Keratinocyte (primary cell): ENCODE data around the gene SAFB2. TPM values are rescaled to one million over a fixed set of nuclear protein-coding genes. Genes with fewer than 3 reads are reported as not detected.

Experiments used
- DNase-seq: peaks from one replicate; pipeline ENCODE4 v3.0.0-alpha.2; 2011; ENCODE audit warnings: low read depth, missing footprints, low spot score
- FAIRE-seq: peaks from 2 replicates; lab custom pipeline; 2011; peaks lifted over from hg19 to GRCh38; lab: Jason Lieb, UNC
- H2AFZ ChIP-seq: 2 replicates; pipeline ENCODE4 v1.6.0; 2012; ENCODE audit warnings: low read length, control low read depth, inconsistent platforms; ENCODE audit not compliant: control insufficient read depth
- H3K27ac ChIP-seq: 2 replicates; pipeline ENCODE4 v1.5.1; 2011; ENCODE audit warnings: low read length; ENCODE audit not compliant: control insufficient read depth, insufficient read depth
- H3K27me3 ChIP-seq: 3 replicates; pipeline ENCODE4 v1.6.0; 2011; ENCODE audit warnings: low read length; ENCODE audit not compliant: control insufficient read depth, insufficient read depth; ENCODE audit errors: extremely low read depth
- H3K36me3 ChIP-seq, 2 experiments: 2 replicates in 1 of 2; 3 replicates in 1 of 2; pipeline ENCODE4 v1.5.1; 2011; ENCODE audit warnings: low read length in 2 of 2, mild to moderate bottlenecking in 1 of 2; ENCODE audit not compliant: control insufficient read depth in 2 of 2, insufficient read depth in 2 of 2; ENCODE audit errors: extremely low read depth in 1 of 2
- H3K4me1 ChIP-seq: 3 replicates; pipeline ENCODE4 v1.5.1; 2011; ENCODE audit warnings: low read length; ENCODE audit not compliant: control insufficient read depth, insufficient read depth; ENCODE audit errors: extremely low read depth
- H3K4me2 ChIP-seq: 3 replicates; pipeline ENCODE4 v1.6.0; 2011; ENCODE audit warnings: low read depth, low read length; ENCODE audit not compliant: control insufficient read depth, insufficient read depth; ENCODE audit errors: extremely low read depth
- H3K4me3 ChIP-seq, 3 experiments: fragments of 200-600 bp in 1 of 3; sonication (generic) in 1 of 3; 2 replicates in 2 of 3; 3 replicates in 1 of 3; pipeline ENCODE4 v1.5.1; 2011 to 2016; ENCODE audit warnings: low read length in 3 of 3, mild to moderate bottlenecking in 3 of 3, control low read depth in 2 of 3, inconsistent platforms in 1 of 3, low read depth in 1 of 3, mixed read lengths in 1 of 3, mixed run types in 1 of 3, moderate library complexity in 1 of 3; ENCODE audit not compliant: control insufficient read depth in 2 of 3, insufficient read depth in 2 of 3; ENCODE audit errors: extremely low read depth in 1 of 3
- H3K79me2 ChIP-seq: 2 replicates; pipeline ENCODE4 v1.6.0; 2012; ENCODE audit warnings: low read length; ENCODE audit not compliant: control insufficient read depth, insufficient read depth
- H3K9ac ChIP-seq: 3 replicates; pipeline ENCODE4 v1.6.0; 2011; ENCODE audit warnings: low read length; ENCODE audit not compliant: control insufficient read depth, insufficient read depth; ENCODE audit errors: extremely low read depth
- H3K9me1 ChIP-seq: 3 replicates; pipeline ENCODE4 v1.6.0; 2011; ENCODE audit warnings: low read length; ENCODE audit not compliant: control insufficient read depth, insufficient read depth; ENCODE audit errors: extremely low read depth
- H3K9me3 ChIP-seq: 2 replicates; pipeline ENCODE4 v1.5.1; 2012; ENCODE audit warnings: low read depth, low read length; ENCODE audit not compliant: control insufficient read depth
- H4K20me1 ChIP-seq: 3 replicates; pipeline ENCODE4 v1.6.0; 2011; ENCODE audit warnings: low read length; ENCODE audit not compliant: control insufficient read depth, insufficient read depth; ENCODE audit errors: extremely low read depth
- CTCF ChIP-seq, 3 experiments: IDR thresholded peaks in 1 of 3; conservative IDR thresholded peaks in 1 of 3; optimal IDR thresholded peaks in 1 of 3; 2 replicates in 2 of 3; 3 replicates in 1 of 3; pipeline versions ENCODE3 to v1.5.1; 2011; ENCODE audit warnings: low read length in 3 of 3, mild to moderate bottlenecking in 3 of 3, moderate library complexity in 2 of 3, control low read depth in 1 of 3, inconsistent platforms in 1 of 3; ENCODE audit not compliant: insufficient read depth in 2 of 3; ENCODE audit errors: extremely low read depth in 1 of 3
- EZH2 ChIP-seq: IDR thresholded peaks from one replicate; pipeline ENCODE4 v1.6.1; 2012; ENCODE audit warnings: inconsistent platforms, mild to moderate bottlenecking, low read length, moderate library complexity
- dilution Hi-C: fragments of 300-500 bp; cut with MboI; formaldehyde crosslinking; loops from one replicate; pipeline ENCODE4 v1.7.0; 2020; ENCODE audit warnings: low sequenced_read_pairs; ENCODE audit not compliant: extremely low pct_ligation_motif_present
- polyA plus RNA-seq, 5 experiments: library from polyadenylated mRNA; depleted of rRNA in 3 of 5; stranded (reverse) in 3 of 5; stranded (forward) in 1 of 5; unstranded in 1 of 5; fragments of >200 nt; gene quantifications; 1 replicate in 1 of 5; 2 replicates in 3 of 5; 3 replicates in 1 of 5; pipeline versions ENCODE4 v1.2.1 to v1.2.3, GENCODE V29; 2011 to 2012; ENCODE audit warnings: missing spikeins in 2 of 5, low read depth in 1 of 5, low replicate concordance in 1 of 5

Gene SAFB2
- polyA plus RNA-seq, 1 donor (not counting 4 experiments of a cell fraction or from before 2014, with no cell fraction given) = 15.3 TPM

GRCh38 chr19:5628461-5628860, 5.9 kb upstream of the SAFB2 start:
- no peak overlapping the region for H3K4me3 ChIP-seq
- peaks cover 13% of the 10 kb centered on the region for H3K4me1 ChIP-seq
- no peaks in the 10 kb centered on the region for H3K9me1 ChIP-seq
- FAIRE-seq = no peak
- no peaks in the 10 kb centered on the region for H3K9me3 ChIP-seq
- dilution Hi-C loops = no loop called here
- no peak overlapping the region for H3K27ac ChIP-seq
- TF ChIP-seq CTCF (optimal IDR thresholded peaks at IDR 0.05 in 1 of 3, IDR thresholded peaks at IDR 0.05 in 1 of 3, conservative IDR thresholded peaks at IDR 0.05 in 1 of 3; ENCODE audit: extremely low read depth in 1 of 3, insufficient read depth in 2 of 3, low read length in 3 of 3) = no peak
- TF ChIP-seq EZH2 = no peak
- DNase-seq = no peak
- H3K79me2 ChIP-seq = peaks cover 98% of the 10 kb centered on the region
- peaks cover 43% of the 10 kb centered on the region for H4K20me1 ChIP-seq
- H3K27me3 ChIP-seq = no peaks in the 10 kb centered on the region
- H2AFZ ChIP-seq = no peak overlapping the region
- no peak overlapping the region for H3K4me2 ChIP-seq
- no peak overlapping the region for H3K9ac ChIP-seq
- H3K36me3 ChIP-seq = peaks cover 19 to 55% of the 10 kb centered on the region in 2 experiments

GRCh38 chr19:5627395-5627904, 4.9 kb upstream of the SAFB2 start:
- dilution Hi-C loops = no loop called here
- H3K4me2 ChIP-seq = no peak overlapping the region
- H3K9ac ChIP-seq = no peak overlapping the region
- H3K36me3 ChIP-seq = peaks cover 19 to 55% of the 10 kb centered on the region in 2 experiments
- no peak overlapping the region for H3K4me3 ChIP-seq
- H3K79me2 ChIP-seq = peaks cover 94% of the 10 kb centered on the region
- peaks cover 13% of the 10 kb centered on the region for H3K4me1 ChIP-seq
- H3K27ac ChIP-seq = no peak overlapping the region
- TF ChIP-seq CTCF (optimal IDR thresholded peaks at IDR 0.05 in 1 of 3, IDR thresholded peaks at IDR 0.05 in 1 of 3, conservative IDR thresholded peaks at IDR 0.05 in 1 of 3; ENCODE audit: extremely low read depth in 1 of 3, insufficient read depth in 2 of 3, low read length in 3 of 3) = no peak
- no peak for TF ChIP-seq EZH2
- H3K9me3 ChIP-seq = no peaks in the 10 kb centered on the region
- no peaks in the 10 kb centered on the region for H3K27me3 ChIP-seq
- no peaks in the 10 kb centered on the region for H3K9me1 ChIP-seq
- no peak overlapping the region for H2AFZ ChIP-seq
- no peak for FAIRE-seq
- no peak for DNase-seq
- peaks cover 35% of the 10 kb centered on the region for H4K20me1 ChIP-seq
